ENCODE results near the gene TXNL4A.

The TXNL4A gene

DNA sequence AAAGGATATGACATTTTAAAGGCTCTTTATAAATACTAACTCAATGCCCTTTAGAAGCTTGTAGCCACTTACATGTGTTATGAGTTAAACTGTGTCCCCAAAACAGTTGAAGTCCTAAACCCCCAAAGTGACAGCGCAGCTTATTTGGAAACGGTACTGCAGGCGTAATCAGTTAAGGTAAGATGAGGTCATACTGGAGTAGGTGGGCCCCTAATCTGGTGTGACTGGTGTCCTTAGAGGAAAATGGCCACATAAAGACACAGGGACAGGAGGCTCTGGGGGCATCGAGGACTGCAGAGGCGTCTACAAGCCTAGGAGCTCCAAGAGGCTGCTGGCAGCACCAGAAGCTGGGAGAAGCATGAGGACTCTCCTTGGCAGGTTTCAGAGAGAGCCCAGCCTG, 8.5 kb downstream of the TXNL4A start:
- ChIA-PET POLR2A (no interaction called here), CTCF (interaction anchor here (0.7 kb wide), 1 partner anchor 296 kb away, joined by 3 read pairs; no protein-coding TSS in a partner anchor)
- Histone ChIP-seq H3K4me3 (ENCODE audit: low read depth, low read length) (no peak overlapping the region), H3K9me3 (ENCODE audit: control insufficient read depth, insufficient read depth, low read depth, low read length) (no peaks in the 10 kb centered on the region), H3K27ac (ENCODE audit: extremely low read depth, low read depth, low read length) (no peak overlapping the region), H3K36me3 (ENCODE audit: control insufficient read depth in 2 of 2, insufficient read depth in 1 of 2, low read length in 2 of 2) (peaks cover 20 to 58% of the 10 kb centered on the region in 2 experiments), H3K4me1 (ENCODE audit: control insufficient read depth, insufficient read depth, low read length) (peaks cover 11% of the 10 kb centered on the region)
- 0 out of 2 replicates have a peak, but pooled peaks have one; percentile 38 for TF ChIP-seq ZNF692 (tag by site-specific recombination; IDR thresholded peaks at IDR 0.05)
- no peak for TF ChIP-seq TCF7L2 (IDR thresholded peaks at IDR 0.05; ENCODE audit: borderline replicate concordance, low read depth, low read length)

GRCh38 chr18:79975985-79976680, 12.2 kb downstream of the TXNL4A start:
- ChIA-PET POLR2A (no interaction called here), CTCF (no interaction called here)
- Histone ChIP-seq H3K9me3 (ENCODE audit: control insufficient read depth, insufficient read depth, low read depth, low read length) (no peaks in the 10 kb centered on the region), H3K4me3 (ENCODE audit: low read depth, low read length) (no peak overlapping the region), H3K27ac (ENCODE audit: extremely low read depth, low read depth, low read length) (no peak overlapping the region), H3K36me3 (ENCODE audit: control insufficient read depth in 2 of 2, insufficient read depth in 1 of 2, low read length in 2 of 2) (peaks cover 38 to 71% of the 10 kb centered on the region in 2 experiments), H3K4me1 (ENCODE audit: control insufficient read depth, insufficient read depth, low read length) (peaks cover 11% of the 10 kb centered on the region)
- no peak for TF ChIP-seq ZNF23 (tag by site-specific recombination; IDR thresholded peaks at IDR 0.05; ENCODE audit: borderline replicate concordance)
- peak; percentile 63 for TF ChIP-seq KLF1 (tag by site-specific recombination; IDR thresholded peaks at IDR 0.05)

GRCh38 chr18:79975043-79975442, 13.3 kb downstream of the TXNL4A start:
- Histone ChIP-seq H3K4me1 (ENCODE audit: control insufficient read depth, insufficient read depth, low read length) (peaks cover 6% of the 10 kb centered on the region), H3K4me3 (ENCODE audit: low read depth, low read length) (no peak overlapping the region), H3K27ac (ENCODE audit: extremely low read depth, low read depth, low read length) (no peak overlapping the region), H3K36me3 (ENCODE audit: control insufficient read depth in 2 of 2, insufficient read depth in 1 of 2, low read length in 2 of 2) (peaks cover 42 to 81% of the 10 kb centered on the region in 2 experiments), H3K9me3 (ENCODE audit: control insufficient read depth, insufficient read depth, low read depth, low read length) (no peaks in the 10 kb centered on the region)
- CTCF ChIA-PET, result no interaction called here
- TF ChIP-seq ZNF664 (tag by site-specific recombination; IDR thresholded peaks at IDR 0.05) (no peak), ZNF302 (tag by site-specific recombination; IDR thresholded peaks at IDR 0.05; ENCODE audit: low read depth) (no peak), OSR2 (tag by site-specific recombination; IDR thresholded peaks at IDR 0.05) (no peak), HOXD13 (CRISPR knock-in tag; IDR thresholded peaks at IDR 0.05; ENCODE audit: borderline replicate concordance) (no peak), ZNF214 (tag by site-specific recombination; IDR thresholded peaks at IDR 0.05; ENCODE audit: borderline replicate concordance) (no peak), KLF7 (tag by site-specific recombination; IDR thresholded peaks at IDR 0.05; ENCODE audit: borderline replicate concordance) (no peak), ZNF221 (tag by site-specific recombination; IDR thresholded peaks at IDR 0.05; ENCODE audit: borderline replicate concordance) (no peak), SP7 (tag by site-specific recombination; IDR thresholded peaks at IDR 0.05) (no peak), ZNF610 (tag by site-specific recombination; IDR thresholded peaks at IDR 0.05; ENCODE audit: borderline replicate concordance) (no peak)
- POLR2A ChIA-PET, result no interaction called here

DNA sequence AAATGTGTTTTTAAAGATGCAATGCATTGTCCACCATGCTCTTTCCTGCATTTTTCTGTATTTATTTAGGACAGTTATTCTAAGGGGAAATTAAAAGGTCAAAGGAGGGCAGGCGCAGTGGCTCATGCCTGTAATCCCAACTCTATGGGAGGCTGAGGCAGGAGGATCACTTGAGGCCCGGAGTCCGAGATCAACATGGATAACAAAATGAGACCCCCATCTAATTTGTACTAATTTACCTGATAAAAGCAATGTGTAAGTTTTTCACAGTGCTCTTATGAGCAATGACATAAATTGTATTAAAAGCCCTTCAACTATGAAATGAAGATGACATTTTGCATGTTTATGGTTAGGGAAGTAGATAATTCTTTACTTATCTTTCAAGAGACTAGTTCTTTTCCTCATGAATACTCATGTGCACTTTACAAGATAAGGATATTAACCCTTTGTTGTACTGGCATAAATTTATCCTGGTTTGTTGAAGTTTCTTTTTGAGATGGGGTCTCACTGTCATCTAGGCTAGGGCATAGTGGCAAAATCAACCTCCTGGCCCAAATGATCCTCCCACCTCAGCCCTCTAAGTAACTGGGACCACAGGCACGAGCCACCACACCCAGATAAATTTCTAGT, 14.2 kb downstream of the TXNL4A start:
- Histone ChIP-seq H3K4me1 (ENCODE audit: control insufficient read depth, insufficient read depth, low read length) (peaks cover 6% of the 10 kb centered on the region), H3K36me3 (ENCODE audit: control insufficient read depth in 2 of 2, insufficient read depth in 1 of 2, low read length in 2 of 2) (peaks cover 38 to 73% of the 10 kb centered on the region in 2 experiments), H3K4me3 (ENCODE audit: low read depth, low read length) (no peak overlapping the region), H3K9me3 (ENCODE audit: control insufficient read depth, insufficient read depth, low read depth, low read length) (no peaks in the 10 kb centered on the region), H3K27ac (ENCODE audit: extremely low read depth, low read depth, low read length) (no peak overlapping the region)
- TF ChIP-seq ZNF121 (tag by site-specific recombination; IDR thresholded peaks at IDR 0.05), result no peak
- no peak for TF ChIP-seq RBAK (tag by site-specific recombination; IDR thresholded peaks at IDR 0.05)
- TF ChIP-seq ZNF571 (tag by site-specific recombination; IDR thresholded peaks at IDR 0.05), result no peak
- TF ChIP-seq ZNF19 (tag by site-specific recombination; IDR thresholded peaks at IDR 0.05; ENCODE audit: low read depth), result no peak
- no peak for TF ChIP-seq KLF10 (tag by site-specific recombination; IDR thresholded peaks at IDR 0.05)
- no peak for TF ChIP-seq ZNF529 (tag by site-specific recombination; IDR thresholded peaks at IDR 0.05; ENCODE audit: insufficient replicate concordance)
- TF ChIP-seq, protein P1, sequence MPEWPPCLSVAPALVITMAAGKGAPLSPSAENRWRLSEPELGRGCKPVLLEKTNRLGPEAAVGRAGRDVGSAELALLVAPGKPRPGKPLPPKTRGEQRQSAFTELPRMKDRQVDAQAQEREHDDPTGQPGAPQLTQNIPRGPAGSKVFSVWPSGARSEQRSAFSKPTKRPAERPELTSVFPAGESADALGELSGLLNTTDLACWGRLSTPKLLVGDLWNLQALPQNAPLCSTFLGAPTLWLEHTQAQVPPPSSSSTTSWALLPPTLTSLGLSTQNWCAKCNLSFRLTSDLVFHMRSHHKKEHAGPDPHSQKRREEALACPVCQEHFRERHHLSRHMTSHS (tag by site-specific recombination; IDR thresholded peaks at IDR 0.05), result no peak
- ChIA-PET CTCF (no interaction called here), POLR2A (no interaction called here)

All from HEK293 (cell line).